Calu3 (cell line): Measurements from ENCODE around the gene ARHGEF4. TPM values are rescaled to one million over a fixed set of nuclear protein-coding genes. Genes with fewer than 3 reads are reported as not detected.

Experiments used
- BruUV-seq: library from RNA; stranded (reverse); fragments of 400-500 nt; replicated peaks from 2 replicates; lab custom pipeline; 2021; lab: Mats Ljungman, UMichigan
- CTCF ChIA-PET: fragments of 300-600 bp; sonication (Branson Sonifier 250); formaldehyde crosslinking; loops from one replicate; lab custom pipeline; 2022; ENCODE audit warnings: antibody characterized with exemption; lab: Charles Lee
- DNase-seq: peaks from one replicate; pipeline ENCODE4 v3.0.0; 2022
- H3K27ac Mint-ChIP-seq: one replicate; pipeline ENCODE4 v1.8.0; 2022; ENCODE audit warnings: mixed read lengths; ENCODE audit not compliant: unreplicated experiment
- H3K27me3 Mint-ChIP-seq: one replicate; pipeline ENCODE4 v1.8.0; 2022; ENCODE audit warnings: mixed read lengths; ENCODE audit not compliant: unreplicated experiment
- H3K36me3 Mint-ChIP-seq: one replicate; pipeline ENCODE4 v1.8.0; 2022; ENCODE audit warnings: mild to moderate bottlenecking, moderate library complexity, mixed read lengths; ENCODE audit not compliant: insufficient read depth, unreplicated experiment
- H3K4me1 Mint-ChIP-seq: one replicate; pipeline ENCODE4 v1.8.0; 2022; ENCODE audit warnings: mild to moderate bottlenecking, low read depth, mixed read lengths; ENCODE audit not compliant: unreplicated experiment
- H3K4me3 Mint-ChIP-seq: one replicate; pipeline ENCODE4 v1.8.0; 2022; ENCODE audit warnings: mild to moderate bottlenecking, low read depth, moderate library complexity, mixed read lengths; ENCODE audit not compliant: unreplicated experiment
- H3K9me3 Mint-ChIP-seq: one replicate; pipeline ENCODE4 v1.8.0; 2022; ENCODE audit warnings: low read depth, mixed read lengths; ENCODE audit not compliant: unreplicated experiment
- CTCF ChIP-seq: fragments of 200-600 bp; IDR thresholded peaks from one replicate; pipeline ENCODE4 v1.8.0; 2022; ENCODE audit warnings: antibody characterized with exemption; ENCODE audit not compliant: unreplicated experiment
- intact Hi-C: fragments of 100-400 bp; cut with micrococcal nuclease; formaldehyde crosslinking; loops from one replicate; pipeline ENCODE4 v1.10.0; 2022; ENCODE audit not compliant: unreplicated experiment
- total RNA-seq: library from RNA; stranded (reverse); gene quantifications from 2 replicates; pipeline ENCODE4 v1.2.3, GENCODE V29; 2022

Gene ARHGEF4
- total RNA-seq, 1 experiment from 2014 or later, result 8.8 TPM

DNA sequence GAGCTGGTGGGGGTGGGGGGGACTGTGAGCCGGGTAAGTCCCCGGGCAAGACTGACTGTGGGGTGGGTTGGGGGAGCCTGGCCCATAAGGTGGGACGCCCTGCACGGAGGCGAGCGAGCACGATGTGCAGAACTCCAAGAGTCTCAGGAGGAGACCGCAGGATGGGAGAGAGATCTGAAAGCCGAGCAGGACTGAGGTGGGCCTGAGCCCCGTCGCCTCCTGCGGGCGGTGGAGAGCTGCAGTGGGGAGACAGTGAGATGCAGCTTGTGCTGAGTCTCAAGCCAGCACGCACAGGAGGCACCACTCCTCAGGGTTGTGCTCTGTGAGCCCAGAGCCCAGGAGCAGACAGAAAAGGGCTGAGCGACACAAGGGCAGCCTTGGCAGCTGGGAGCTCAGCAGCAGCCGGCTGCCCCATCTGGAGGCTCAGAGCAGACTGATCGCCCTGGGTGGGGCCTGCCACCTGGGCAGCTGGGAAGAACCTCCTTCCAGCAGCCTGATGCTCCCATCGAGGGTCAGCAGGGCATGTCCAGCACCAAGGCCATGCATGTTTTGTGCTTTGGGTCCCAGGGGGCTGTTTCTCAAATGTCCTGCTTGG, 15.9 kb downstream of the ARHGEF4 start:
- Mint-ChIP-seq H3K4me1 (no peaks in the 10 kb centered on the region), H3K4me3 (no peak overlapping the region), H3K27me3 (no peaks in the 10 kb centered on the region), H3K27ac (no peak overlapping the region), H3K9me3 (peaks cover 3% of the 10 kb centered on the region), H3K36me3 (no peaks in the 10 kb centered on the region)
- no TSS peak for BruUV-seq
- CTCF ChIA-PET, result no interaction called here
- no peak for TF ChIP-seq CTCF
- intact Hi-C loops, result no loop called here
- no peak for DNase-seq

GRCh38 chr2:130853391-130853790, 16.7 kb downstream of the ARHGEF4 start:
- H3K4me1 Mint-ChIP-seq, result no peaks in the 10 kb centered on the region

GRCh38 chr2:130854301-130854700, 17.6 kb downstream of the ARHGEF4 start:
- no peak overlapping the region for H3K27ac Mint-ChIP-seq
- no peaks in the 10 kb centered on the region for H3K36me3 Mint-ChIP-seq
- DNase-seq, result no peak
- no peaks in the 10 kb centered on the region for H3K4me1 Mint-ChIP-seq
- intact Hi-C loops, result no loop called here
- CTCF ChIA-PET, result no interaction called here
- H3K9me3 Mint-ChIP-seq, result peaks cover 3% of the 10 kb centered on the region
- no TSS peak for BruUV-seq
- no peak for TF ChIP-seq CTCF
- no peaks in the 10 kb centered on the region for H3K27me3 Mint-ChIP-seq
- H3K4me3 Mint-ChIP-seq, result no peak overlapping the region

More at GRCh38 chr2:130853391-130853790, 16.7 kb downstream of the ARHGEF4 start:
- Mint-ChIP-seq H3K27ac (no peak overlapping the region), H3K4me3 (no peak overlapping the region), H3K36me3 (no peaks in the 10 kb centered on the region), H3K27me3 (no peaks in the 10 kb centered on the region), H3K9me3 (peaks cover 3% of the 10 kb centered on the region)
- intact Hi-C loops, result no loop called here
- no peak for DNase-seq
- CTCF ChIA-PET, result no interaction called here
- no TSS peak for BruUV-seq
- no peak for TF ChIP-seq CTCF

DNA sequence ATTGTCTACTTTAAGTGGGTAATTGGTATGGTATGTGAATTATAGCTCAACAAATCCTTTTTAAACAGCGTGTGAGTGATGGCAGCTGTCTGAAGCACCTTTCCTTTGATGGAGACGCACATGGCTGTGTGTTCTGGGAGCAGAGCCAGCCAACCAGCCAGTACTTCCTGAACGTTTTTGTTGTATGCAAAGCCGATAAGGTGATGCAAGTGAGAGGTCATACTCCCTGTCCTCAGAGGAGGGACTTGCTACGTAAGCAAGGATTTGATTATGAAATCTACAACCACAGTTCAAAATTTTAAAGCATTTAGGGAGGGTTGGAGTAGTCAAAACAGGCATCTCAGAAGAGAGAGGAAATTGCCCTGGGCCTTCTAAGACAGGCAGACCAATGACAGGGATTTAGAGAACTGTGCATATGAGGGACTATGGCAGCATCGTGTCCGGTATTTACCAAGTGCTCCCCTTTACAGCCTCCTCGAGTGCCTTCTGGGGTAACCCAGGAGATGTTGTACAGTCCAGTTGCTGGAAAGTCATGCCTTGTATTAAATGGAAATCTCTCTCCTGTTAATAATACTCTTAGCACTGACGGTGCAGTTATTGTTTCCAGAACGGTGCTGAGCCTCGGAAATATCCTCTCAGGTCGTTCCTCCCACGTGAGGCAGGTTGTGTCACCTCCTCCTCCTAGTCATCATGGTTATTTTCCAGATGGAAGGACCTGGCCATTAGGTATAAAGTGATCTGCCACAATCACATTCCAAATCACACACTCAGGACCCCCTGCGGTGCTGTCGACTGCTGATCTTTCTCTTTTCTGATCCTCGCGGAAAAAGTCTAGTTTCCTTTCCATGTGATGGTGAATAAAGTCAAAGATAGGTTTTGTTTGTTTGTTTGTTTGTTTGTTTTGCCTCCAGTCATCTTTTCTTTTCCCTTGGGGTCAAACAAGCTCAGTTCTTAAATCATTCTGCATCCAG, 28.4 kb downstream of the ARHGEF4 start:
- H3K27ac Mint-ChIP-seq, result peak overlapping the region; percentile 22
- DNase-seq, result peak; percentile 47
- BruUV-seq, result no TSS peak
- H3K36me3 Mint-ChIP-seq, result no peaks in the 10 kb centered on the region
- no peak overlapping the region for H3K4me3 Mint-ChIP-seq
- CTCF ChIA-PET, result interaction anchor here (0.6 to 1.3 kb wide), 4 partner anchors 8 to 67 kb away, joined by 3 to 5 read pairs (median 3); no protein-coding TSS in a partner anchor
- peaks cover 14% of the 10 kb centered on the region for H3K27me3 Mint-ChIP-seq
- TF ChIP-seq CTCF, result no peak
- H3K9me3 Mint-ChIP-seq, result no peaks in the 10 kb centered on the region
- intact Hi-C loops, result no loop called here
- peaks cover 23% of the 10 kb centered on the region for H3K4me1 Mint-ChIP-seq
